ENCODE data around the gene CAMSAP3. TPM values are rescaled to one million over a fixed set of nuclear protein-coding genes. Genes with fewer than 3 reads are reported as not detected.

The CAMSAP3 gene
- polyA plus RNA-seq, 1 experiment = not detected

DNA sequence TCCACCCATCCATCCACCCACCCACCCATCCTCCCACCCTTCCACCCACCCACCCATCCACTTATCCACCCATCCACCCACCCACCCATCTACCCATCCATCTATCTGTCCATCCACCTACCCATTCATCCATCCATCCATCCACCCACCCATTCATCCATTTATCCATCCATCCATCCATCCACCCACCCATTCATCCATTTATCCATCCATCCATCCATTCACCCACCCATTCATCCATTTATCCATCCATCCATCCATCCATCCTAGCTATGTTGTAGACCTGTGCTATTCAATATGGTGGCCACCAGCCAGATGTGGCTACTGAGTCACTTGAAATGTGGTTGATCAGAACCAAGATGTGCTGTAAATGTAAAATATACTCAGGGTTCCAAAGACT lies 5.1 kb downstream of the CAMSAP3 start:
- no peak for DNase-seq (ENCODE audit: low read depth, low spot score)
- Histone ChIP-seq H3K27me3 (ENCODE audit: control insufficient read depth, insufficient read depth, low read length) (peaks cover 22% of the 10 kb centered on the region), H3K4me3 (ENCODE audit: low read depth, low read length) (no peak overlapping the region), H3K27ac (ENCODE audit: low read depth, low read length) (no peak overlapping the region), H3K9me3 (ENCODE audit: control insufficient read depth, insufficient read depth, low read length) (peaks cover 4% of the 10 kb centered on the region; the same call in 1 of the 2 replicates)
- ChIA-PET CTCF (no interaction called here), POLR2A (no interaction called here)
- TF ChIP-seq, protein P1, sequence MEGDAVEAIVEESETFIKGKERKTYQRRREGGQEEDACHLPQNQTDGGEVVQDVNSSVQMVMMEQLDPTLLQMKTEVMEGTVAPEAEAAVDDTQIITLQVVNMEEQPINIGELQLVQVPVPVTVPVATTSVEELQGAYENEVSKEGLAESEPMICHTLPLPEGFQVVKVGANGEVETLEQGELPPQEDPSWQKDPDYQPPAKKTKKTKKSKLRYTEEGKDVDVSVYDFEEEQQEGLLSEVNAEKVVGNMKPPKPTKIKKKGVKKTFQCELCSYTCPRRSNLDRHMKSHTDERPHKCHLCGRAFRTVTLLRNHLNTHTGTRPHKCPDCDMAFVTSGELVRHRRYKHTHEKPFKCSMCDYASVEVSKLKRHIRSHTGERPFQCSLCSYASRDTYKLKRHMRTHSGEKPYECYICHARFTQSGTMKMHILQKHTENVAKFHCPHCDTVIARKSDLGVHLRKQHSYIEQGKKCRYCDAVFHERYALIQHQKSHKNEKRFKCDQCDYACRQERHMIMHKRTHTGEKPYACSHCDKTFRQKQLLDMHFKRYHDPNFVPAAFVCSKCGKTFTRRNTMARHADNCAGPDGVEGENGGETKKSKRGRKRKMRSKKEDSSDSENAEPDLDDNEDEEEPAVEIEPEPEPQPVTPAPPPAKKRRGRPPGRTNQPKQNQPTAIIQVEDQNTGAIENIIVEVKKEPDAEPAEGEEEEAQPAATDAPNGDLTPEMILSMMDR (IDR thresholded peaks at IDR 0.05; ENCODE audit: low read depth, low read length) = no peak

DNA sequence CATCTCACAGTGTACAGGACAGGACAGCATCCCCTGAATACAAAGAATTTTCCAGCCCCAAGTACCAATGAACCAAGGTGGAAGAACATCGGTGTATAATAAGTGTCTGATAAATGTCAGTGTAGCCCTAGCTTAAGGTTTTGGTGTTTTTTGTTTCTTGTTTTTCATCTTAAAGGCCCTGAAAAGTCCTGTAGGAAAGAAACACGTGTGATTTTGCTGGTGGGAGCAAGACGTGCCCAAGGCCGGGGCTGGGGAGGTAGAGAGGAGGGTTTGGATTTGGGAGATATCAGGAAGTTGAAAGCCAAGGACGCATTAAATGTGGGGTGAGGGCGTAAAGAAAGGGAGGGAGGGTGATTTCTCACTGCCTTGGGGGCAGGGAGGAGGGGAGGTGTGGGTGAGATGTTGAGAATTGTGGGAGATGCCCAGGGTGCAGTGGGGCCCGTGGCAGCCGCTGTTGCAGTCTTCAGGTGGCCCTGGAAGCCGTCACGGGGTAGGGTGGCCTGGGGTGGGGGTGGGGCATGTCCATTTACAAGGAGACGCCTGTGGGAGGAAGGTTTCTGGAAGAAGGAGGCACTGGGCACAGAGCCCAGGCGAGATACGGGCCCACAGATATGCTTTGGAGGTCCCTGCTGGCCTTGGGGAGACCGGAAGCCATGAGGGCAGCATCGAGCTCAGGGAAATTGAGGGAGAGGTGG lies 6.7 kb downstream of the CAMSAP3 start:
- Histone ChIP-seq H3K9me3 (ENCODE audit: control insufficient read depth, insufficient read depth, low read length) (peaks cover 4% of the 10 kb centered on the region; the same call in 1 of the 2 replicates), H3K4me3 (ENCODE audit: low read depth, low read length) (no peak overlapping the region), H3K27me3 (ENCODE audit: control insufficient read depth, insufficient read depth, low read length) (peaks cover 11% of the 10 kb centered on the region), H3K27ac (ENCODE audit: low read depth, low read length) (no peak overlapping the region)
- ChIA-PET POLR2A (interaction anchor here (0.6 kb wide), 1 partner anchor 177 kb away, joined by 4 read pairs; no protein-coding TSS in a partner anchor), CTCF (no interaction called here)
- no peak for DNase-seq (ENCODE audit: low read depth, low spot score)
- TF ChIP-seq, protein P1 (IDR thresholded peaks at IDR 0.05; ENCODE audit: low read depth, low read length) = no peak

DNA sequence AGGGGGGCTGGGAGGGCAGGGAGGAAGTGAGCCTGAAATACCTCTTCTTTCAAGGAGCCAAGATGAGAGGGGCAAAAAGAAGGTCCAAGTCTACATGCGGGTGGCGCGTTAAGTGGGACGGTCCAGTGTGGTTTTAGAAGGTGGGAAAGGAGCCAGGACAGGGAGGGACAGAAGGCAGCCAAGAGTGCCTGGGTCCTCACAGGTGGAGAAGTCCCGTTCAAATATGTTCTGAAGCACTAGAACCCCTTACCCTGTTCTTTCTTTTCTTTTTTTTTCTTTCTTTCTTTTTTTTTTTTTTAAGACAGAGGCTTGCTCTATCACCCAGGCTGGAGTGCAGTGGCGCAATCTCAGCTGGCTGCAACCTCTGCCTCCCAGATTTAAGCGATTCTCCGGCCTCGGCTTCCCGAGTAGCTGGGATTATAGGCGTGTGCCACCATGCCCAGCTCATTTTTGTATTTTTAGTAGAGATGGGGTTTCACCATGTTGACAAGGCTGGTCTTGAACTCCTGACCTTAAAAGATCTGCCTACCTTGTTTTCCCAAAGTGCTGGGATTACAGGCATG lies 7.4 kb downstream of the CAMSAP3 start:
- H3K27me3 ChIP-seq (ENCODE audit: control insufficient read depth, insufficient read depth, low read length) = peaks cover 4% of the 10 kb centered on the region
- TF ChIP-seq, protein P1 (IDR thresholded peaks at IDR 0.05; ENCODE audit: low read depth, low read length) = no peak
- ChIA-PET CTCF (no interaction called here), POLR2A (interaction anchor here (0.6 kb wide), 1 partner anchor 178 kb away, joined by 4 read pairs; no protein-coding TSS in a partner anchor)
- DNase-seq (ENCODE audit: low read depth, low spot score) = no peak
- H3K27ac ChIP-seq (ENCODE audit: low read depth, low read length) = no peak overlapping the region
- no peak overlapping the region for H3K4me3 ChIP-seq (ENCODE audit: low read depth, low read length)
- H3K9me3 ChIP-seq (ENCODE audit: control insufficient read depth, insufficient read depth, low read length) = peaks cover 4% of the 10 kb centered on the region; the same call in 1 of the 2 replicates

DNA sequence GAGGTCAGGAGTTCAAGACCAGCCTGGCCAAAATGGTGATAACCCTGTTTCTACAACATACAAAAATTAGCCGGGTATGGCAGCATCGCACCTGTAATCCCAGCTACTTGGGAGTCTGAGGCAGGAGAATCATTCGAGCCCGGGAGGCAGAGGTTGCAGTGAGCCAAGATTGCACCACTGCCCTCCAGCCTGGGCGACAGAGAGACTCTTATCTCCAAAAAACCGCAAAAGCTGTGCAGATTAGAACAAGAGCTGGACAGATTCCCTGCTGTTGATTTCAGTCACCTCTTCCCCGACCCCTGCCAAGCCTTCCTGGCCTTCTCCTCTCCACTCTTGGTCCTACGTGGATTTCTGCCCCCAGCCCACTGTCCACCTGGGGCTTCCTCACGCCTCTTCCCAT lies 8.3 kb downstream of the CAMSAP3 start:
- Histone ChIP-seq H3K4me3 (ENCODE audit: low read depth, low read length) (no peak overlapping the region), H3K27ac (ENCODE audit: low read depth, low read length) (no peak overlapping the region), H3K27me3 (ENCODE audit: control insufficient read depth, insufficient read depth, low read length) (no peaks in the 10 kb centered on the region), H3K9me3 (ENCODE audit: control insufficient read depth, insufficient read depth, low read length) (peaks cover 4% of the 10 kb centered on the region; the same call in 1 of the 2 replicates)
- DNase-seq (ENCODE audit: low read depth, low spot score) = no peak
- POLR2A ChIA-PET = no interaction called here
- TF ChIP-seq, protein P1 (IDR thresholded peaks at IDR 0.05; ENCODE audit: low read depth, low read length) = no peak
- CTCF ChIA-PET = no interaction called here
